Spinal cord (tissue), 10 donors: ENCODE measurements around the gene CROCC2. TPM values are rescaled to one million over a fixed set of nuclear protein-coding genes. Genes with fewer than 3 reads are reported as not detected.

Source experiments
- DNase-seq, 6 donors: peaks; one replicate each; pipeline versions ENCODE4 v3.0.0 to v3.0.0-alpha.2; 2013 to 2015; ENCODE audit warnings: low spot score in 6 of 6, low read depth in 4 of 6
- H3K27ac ChIP-seq: one replicate; pipeline ENCODE4 v1.5.1; 2013; ENCODE audit warnings: low read depth, low read length, control low read depth
- H3K27me3 ChIP-seq: one replicate; pipeline ENCODE4 v1.6.1; 2013; ENCODE audit warnings: low read length; ENCODE audit not compliant: control insufficient read depth, insufficient read depth
- H3K36me3 ChIP-seq: one replicate; pipeline ENCODE4 v1.6.1; 2013; ENCODE audit warnings: low read length; ENCODE audit not compliant: control insufficient read depth, insufficient read depth
- H3K4me1 ChIP-seq: one replicate; pipeline ENCODE4 v1.6.1; 2013; ENCODE audit warnings: low read length; ENCODE audit not compliant: control insufficient read depth, insufficient read depth
- H3K4me3 ChIP-seq: one replicate; pipeline ENCODE4 v1.5.1; 2013; ENCODE audit warnings: low read depth, low read length, control low read depth
- H3K9me3 ChIP-seq: one replicate; pipeline ENCODE4 v1.6.1; 2013; ENCODE audit warnings: low read length; ENCODE audit not compliant: control insufficient read depth, insufficient read depth
- WGBS: methylation state at CpG from one replicate; pipeline ENCODE4 v1.1.5; 2013; ENCODE audit warnings: missing lambda C conversion rate; ENCODE audit not compliant: insufficient coverage; 5-methylcytosine and 5-hydroxymethylcytosine counted together
- polyA plus RNA-seq, 2 donors: library from polyadenylated mRNA; unstranded; fragments of 120-200 nt; gene quantifications; one replicate each; pipeline ENCODE4 v1.2.1, GENCODE V29; 2013; ENCODE audit not compliant: insufficient read length in 2 of 2
- total RNA-seq, 2 donors: library from RNA; depleted of rRNA in 1 of 2; stranded (reverse); fragments of 120-200 nt in 1 of 2; fragments of >200 nt in 1 of 2; gene quantifications; one replicate each; pipeline versions ENCODE4 v1.2.3 to v1.2.4, GENCODE V29; 2013 to 2014
- donor health status: healthy.

The CROCC2 gene
- total and polyA plus RNA-seq, 4 donors: 0.30 to 4.4 (median 3.0) TPM

GRCh38 chr2:241019441-241020139 lies 113.5 kb downstream of the CROCC2 start:
- WGBS: 92% methylated on average over 20 of the region's 20 CpGs
- peaks cover 2% of the 10 kb centered on the region for H3K9me3 ChIP-seq
- DNase-seq: no peak

GRCh38 chr2:241020201-241020600 lies 114.1 kb downstream of the CROCC2 start:
- H3K4me3 ChIP-seq: no peak overlapping the region
- peaks cover 5% of the 10 kb centered on the region for H3K9me3 ChIP-seq
- H3K36me3 ChIP-seq: no peaks in the 10 kb centered on the region
- no peaks in the 10 kb centered on the region for H3K27me3 ChIP-seq
- WGBS: 93% methylated on average over 9 of the region's 10 CpGs
- H3K4me1 ChIP-seq: no peaks in the 10 kb centered on the region
- no peak for DNase-seq
- no peak overlapping the region for H3K27ac ChIP-seq

More at GRCh38 chr2:241019441-241020139, 113.5 kb downstream of the CROCC2 start:
- no peak overlapping the region for H3K27ac ChIP-seq
- H3K36me3 ChIP-seq: no peaks in the 10 kb centered on the region
- H3K4me1 ChIP-seq: no peaks in the 10 kb centered on the region
- no peaks in the 10 kb centered on the region for H3K27me3 ChIP-seq
- H3K4me3 ChIP-seq: no peak overlapping the region

GRCh38 chr2:241020629-241021190 lies 114.6 kb downstream of the CROCC2 start:
- Histone ChIP-seq H3K36me3 (no peaks in the 10 kb centered on the region), H3K9me3 (peaks cover 5% of the 10 kb centered on the region), H3K27ac (no peak overlapping the region), H3K4me3 (no peak overlapping the region), H3K27me3 (no peaks in the 10 kb centered on the region), H3K4me1 (no peaks in the 10 kb centered on the region)
- 83% methylated on average over 7 of the region's 8 CpGs for WGBS
- DNase-seq: no peak

- no peak for DNase-seq
- no CpG with 5 or more reads among the region's 1 CpG for WGBS
These were observed 119.5 kb downstream of the CROCC2 start for GRCh38 chr2:241025639-241026038.

GRCh38 chr2:241029599-241030332 lies 123.6 kb downstream of the CROCC2 start:
- DNase-seq: no peak
- Histone ChIP-seq H3K4me1 (no peaks in the 10 kb centered on the region), H3K27ac (no peak overlapping the region), H3K9me3 (peaks cover 6% of the 10 kb centered on the region), H3K4me3 (no peak overlapping the region), H3K27me3 (peaks cover 3% of the 10 kb centered on the region), H3K36me3 (peaks cover 2% of the 10 kb centered on the region)
- 87% methylated on average over 16 of the region's 17 CpGs for WGBS

More at GRCh38 chr2:241025639-241026038, 119.5 kb downstream of the CROCC2 start:
- no peaks in the 10 kb centered on the region for H3K4me1 ChIP-seq
- no peak overlapping the region for H3K27ac ChIP-seq
- peaks cover 3% of the 10 kb centered on the region for H3K27me3 ChIP-seq
- no peaks in the 10 kb centered on the region for H3K36me3 ChIP-seq
- H3K4me3 ChIP-seq: no peak overlapping the region
- H3K9me3 ChIP-seq: peaks cover 7% of the 10 kb centered on the region

- Histone ChIP-seq H3K27ac (no peak overlapping the region), H3K9me3 (peaks cover 2% of the 10 kb centered on the region), H3K4me3 (no peak overlapping the region), H3K4me1 (peaks cover 1% of the 10 kb centered on the region), H3K27me3 (peaks cover 6% of the 10 kb centered on the region), H3K36me3 (peaks cover 2% of the 10 kb centered on the region)
- WGBS: 95% methylated on average over 15 of the region's 15 CpGs
- DNase-seq: no peak
These were observed 124.2 kb downstream of the CROCC2 start for GRCh38 chr2:241030333-241030680.

GRCh38 chr2:241030883-241031282 lies 124.7 kb downstream of the CROCC2 start:
- H3K36me3 ChIP-seq: peaks cover 2% of the 10 kb centered on the region
- WGBS: 89% methylated on average over 5 of the region's 7 CpGs

GRCh38 chr2:241031436-241032165 lies 125.5 kb downstream of the CROCC2 start:
- Histone ChIP-seq H3K4me1 (peaks cover 10% of the 10 kb centered on the region), H3K4me3 (no peak overlapping the region), H3K27me3 (peaks cover 14% of the 10 kb centered on the region), H3K36me3 (peaks cover 2% of the 10 kb centered on the region), H3K9me3 (no peaks in the 10 kb centered on the region), H3K27ac (no peak overlapping the region)
- WGBS: 94% methylated on average over 14 of the region's 20 CpGs
- DNase-seq: no peak

More at GRCh38 chr2:241030883-241031282, 124.7 kb downstream of the CROCC2 start:
- no peak overlapping the region for H3K27ac ChIP-seq
- H3K9me3 ChIP-seq: peaks cover 2% of the 10 kb centered on the region
- H3K4me1 ChIP-seq: peaks cover 4% of the 10 kb centered on the region
- peaks cover 8% of the 10 kb centered on the region for H3K27me3 ChIP-seq
- DNase-seq: no peak
- H3K4me3 ChIP-seq: no peak overlapping the region

- Histone ChIP-seq H3K4me3 (no peak overlapping the region), H3K27me3 (peaks cover 25% of the 10 kb centered on the region), H3K9me3 (no peaks in the 10 kb centered on the region), H3K27ac (no peak overlapping the region), H3K4me1 (peaks cover 16% of the 10 kb centered on the region), H3K36me3 (peaks cover 2% of the 10 kb centered on the region)
- no peak for DNase-seq
- WGBS: 81% methylated on average over 15 of the region's 17 CpGs
These were observed 127.3 kb downstream of the CROCC2 start for GRCh38 chr2:241033336-241033987.
